Frontal cortex (tissue), 4 donors: Measurements from ENCODE around the gene NDUFB4. TPM values are rescaled to one million over a fixed set of nuclear protein-coding genes. Genes with fewer than 3 reads are reported as not detected.

ENCODE experiments used
- DNase-seq, 2 donors: peaks; one replicate each; pipeline ENCODE4 v3.0.0; 2012; ENCODE audit warnings: low spot score in 2 of 2
- FAIRE-seq: peaks from 2 replicates; lab custom pipeline; 2012; peaks lifted over from hg19 to GRCh38; lab: Jason Lieb, UNC
- total RNA-seq: library from RNA; depleted of rRNA; stranded (reverse); fragments of >200 nt; gene quantifications from one replicate; pipeline ENCODE4 v1.2.3, GENCODE V29; 2014
- donor health status: control.
- donor health status: control.
- donor health status: control.

NDUFB4 gene
- 30.2 TPM for total RNA-seq

GRCh38 chr3:120596116-120596852 lies at the start of gene NDUFB4:
Gene NDUFB4, plus strand, starts transcription at chr3:120596336. Its CDS starts 24 bp downstream, at chr3:120596360.
- FAIRE-seq (peak; percentile 80), DNase-seq (peak; percentile 62 to 89)

GRCh38 chr3:120550546-120550945 lies 45.6 kb upstream of the NDUFB4 start:
- no peak for FAIRE-seq
- DNase-seq = no peak

- no peak for FAIRE-seq
- DNase-seq = no peak
These were observed 43.7 kb upstream of the NDUFB4 start for GRCh38 chr3:120552184-120553172.

- no peak for DNase-seq
- no peak for FAIRE-seq
These were observed 41.1 kb upstream of the NDUFB4 start for GRCh38 chr3:120554812-120555606.

- FAIRE-seq (no peak), DNase-seq (no peak)
These were observed 40.3 kb upstream of the NDUFB4 start for GRCh38 chr3:120555657-120556509.

GRCh38 chr3:120557115-120557514 lies 39.0 kb upstream of the NDUFB4 start:
- FAIRE-seq = no peak
- DNase-seq = no peak

- FAIRE-seq = no peak
- peak; percentile 28 to 57 for DNase-seq
These were observed 37.3 kb upstream of the NDUFB4 start for GRCh38 chr3:120558771-120559241.

- DNase-seq (no peak), FAIRE-seq (no peak)
These were observed 36.7 kb upstream of the NDUFB4 start for GRCh38 chr3:120559242-120560061.

- FAIRE-seq (no peak), DNase-seq (no peak)
These were observed 35.6 kb upstream of the NDUFB4 start for GRCh38 chr3:120560304-120561250.

GRCh38 chr3:120561251-120562045 lies 34.7 kb upstream of the NDUFB4 start:
- DNase-seq (no peak), FAIRE-seq (peak; percentile 13)

- FAIRE-seq = no peak
- DNase-seq = no peak
These were observed 32.6 kb upstream of the NDUFB4 start for GRCh38 chr3:120563356-120564022.

GRCh38 chr3:120566243-120566975 lies 29.7 kb upstream of the NDUFB4 start:
- FAIRE-seq (no peak), DNase-seq (no peak)

GRCh38 chr3:120567370-120568201 lies 28.6 kb upstream of the NDUFB4 start:
- no peak for DNase-seq
- no peak for FAIRE-seq

- DNase-seq (no peak), FAIRE-seq (no peak)
These were observed 28.0 kb upstream of the NDUFB4 start for GRCh38 chr3:120568202-120568531.
